WTC11 (cell line): ENCODE data around the gene DCTN2. TPM values are rescaled to one million over a fixed set of nuclear protein-coding genes. Genes with fewer than 3 reads are reported as not detected.
A peak's percentile ranks its signal among the peaks of the same experiment; 100 is the strongest.

Experiments
- ATAC-seq: fragments of 200-7000 bp; cut with Tn5 transposase; 2 replicates; pipeline ENCODE4 v1.10.0; 2021; ENCODE audit warnings: mild to moderate bottlenecking, moderate library complexity
- CTCF ChIA-PET: fragments of 300-600 bp; sonication (Branson Sonifier 250); formaldehyde crosslinking; loops from one replicate; lab custom pipeline; 2021; ENCODE audit warnings: antibody characterized with exemption; lab: Charles Lee
- POLR2A ChIA-PET: fragments of 350-600 bp; sonication (Branson Sonifier 250); formaldehyde crosslinking; loops from one replicate; lab custom pipeline; 2021; ENCODE audit warnings: antibody characterized with exemption; lab: Charles Lee
- DNase-seq: peaks from one replicate; pipeline ENCODE4 v3.0.0; 2021; ENCODE audit warnings: low spot score
- H3K27ac Mint-ChIP-seq: 2 replicates; pipeline ENCODE4 v1.8.0; 2021; ENCODE audit warnings: mixed read lengths
- H3K27me3 Mint-ChIP-seq: 2 replicates; pipeline ENCODE4 v1.8.0; 2021; ENCODE audit warnings: low read depth, mild to moderate bottlenecking, moderate library complexity, mixed read lengths
- H3K36me3 Mint-ChIP-seq: 2 replicates; pipeline ENCODE4 v1.8.0; 2021; ENCODE audit warnings: mixed read lengths
- H3K4me1 Mint-ChIP-seq: 2 replicates; pipeline ENCODE4 v1.8.0; 2022; ENCODE audit warnings: mixed read lengths
- H3K4me3 Mint-ChIP-seq: 2 replicates; pipeline ENCODE4 v1.8.0; 2021; ENCODE audit warnings: mild to moderate bottlenecking, moderate library complexity, mixed read lengths
- H3K9me3 Mint-ChIP-seq: 2 replicates; pipeline ENCODE4 v1.8.0; 2021; ENCODE audit warnings: mixed read lengths
- ATF3 ChIP-seq: sonication (generic); formaldehyde crosslinking; conservative IDR thresholded peaks from 2 replicates; pipeline ENCODE4 v1.8.1; 2022; ENCODE audit warnings: mild to moderate bottlenecking, missing genetic modification reagents
- CREB1 ChIP-seq: sonication (generic); formaldehyde crosslinking; IDR thresholded peaks from 2 replicates; pipeline ENCODE4 v1.8.0; 2023; ENCODE audit warnings: mild to moderate bottlenecking, missing genetic modification reagents
- FOXK1 ChIP-seq: sonication (generic); formaldehyde crosslinking; IDR thresholded peaks from 2 replicates; pipeline ENCODE4 v1.8.0; 2022; ENCODE audit warnings: mild to moderate bottlenecking, moderate library complexity, missing genetic modification reagents
- HMGXB4 ChIP-seq: sonication (generic); formaldehyde crosslinking; IDR thresholded peaks from 2 replicates; pipeline ENCODE4 v1.8.1; 2023; ENCODE audit warnings: mild to moderate bottlenecking, moderate library complexity, missing genetic modification reagents
- MAX ChIP-seq: sonication (generic); formaldehyde crosslinking; IDR thresholded peaks from 2 replicates; pipeline ENCODE4 v1.8.0; 2022; ENCODE audit warnings: mild to moderate bottlenecking, missing genetic modification reagents
- MLX ChIP-seq: sonication (generic); formaldehyde crosslinking; IDR thresholded peaks from 2 replicates; pipeline ENCODE4 v1.8.1; 2023; ENCODE audit warnings: mild to moderate bottlenecking, missing genetic modification reagents, moderate library complexity
- PRDM15 ChIP-seq: sonication (generic); formaldehyde crosslinking; IDR thresholded peaks from 2 replicates; pipeline ENCODE4 v1.8.0; 2022; ENCODE audit warnings: missing genetic modification reagents
- ZNF263 ChIP-seq: sonication (generic); formaldehyde crosslinking; IDR thresholded peaks from 2 replicates; pipeline ENCODE4 v1.8.1; 2022; ENCODE audit warnings: low read depth, mild to moderate bottlenecking, moderate library complexity, missing genetic modification reagents
- ZNF281 ChIP-seq: sonication (generic); formaldehyde crosslinking; IDR thresholded peaks from 2 replicates; pipeline ENCODE4 v1.8.0; 2023; ENCODE audit warnings: mild to moderate bottlenecking, missing genetic modification reagents
- total RNA-seq: library from RNA; stranded (reverse); gene quantifications from 3 replicates; pipeline ENCODE4 v1.2.3, GENCODE V29; 2021
- TF ChIP-seq, protein P1 (sequence below): sonication (generic); formaldehyde crosslinking; IDR thresholded peaks from 2 replicates; pipeline ENCODE4 v1.8.0; 2022; ENCODE audit warnings: mild to moderate bottlenecking, missing genetic modification reagents
- TF ChIP-seq, protein P2 (sequence below): sonication (generic); formaldehyde crosslinking; IDR thresholded peaks from 2 replicates; pipeline ENCODE4 v1.8.0; 2023; ENCODE audit warnings: missing genetic modification reagents, mild to moderate bottlenecking, borderline replicate concordance
- TF ChIP-seq, protein P3 (sequence below): sonication (generic); formaldehyde crosslinking; IDR thresholded peaks from 2 replicates; pipeline ENCODE4 v1.8.1; 2023; ENCODE audit warnings: mild to moderate bottlenecking, missing genetic modification reagents, moderate library complexity
- TF ChIP-seq, protein P4 (sequence below): fragments of 250-450 bp; sonication (Bioruptor Pico); IDR thresholded peaks from 2 replicates; pipeline ENCODE4 v1.9.0; 2021; ENCODE audit warnings: moderate library complexity, mild to moderate bottlenecking, inconsistent platforms, borderline replicate concordance

Gene DCTN2
- total RNA-seq, 1 experiment from 2014 or later: 93.5 TPM

- TF ChIP-seq HMGXB4 (CRISPR knock-in tag): peak; percentile 40; the same call in 1 of the 2 replicates
- TF ChIP-seq, protein P1, sequence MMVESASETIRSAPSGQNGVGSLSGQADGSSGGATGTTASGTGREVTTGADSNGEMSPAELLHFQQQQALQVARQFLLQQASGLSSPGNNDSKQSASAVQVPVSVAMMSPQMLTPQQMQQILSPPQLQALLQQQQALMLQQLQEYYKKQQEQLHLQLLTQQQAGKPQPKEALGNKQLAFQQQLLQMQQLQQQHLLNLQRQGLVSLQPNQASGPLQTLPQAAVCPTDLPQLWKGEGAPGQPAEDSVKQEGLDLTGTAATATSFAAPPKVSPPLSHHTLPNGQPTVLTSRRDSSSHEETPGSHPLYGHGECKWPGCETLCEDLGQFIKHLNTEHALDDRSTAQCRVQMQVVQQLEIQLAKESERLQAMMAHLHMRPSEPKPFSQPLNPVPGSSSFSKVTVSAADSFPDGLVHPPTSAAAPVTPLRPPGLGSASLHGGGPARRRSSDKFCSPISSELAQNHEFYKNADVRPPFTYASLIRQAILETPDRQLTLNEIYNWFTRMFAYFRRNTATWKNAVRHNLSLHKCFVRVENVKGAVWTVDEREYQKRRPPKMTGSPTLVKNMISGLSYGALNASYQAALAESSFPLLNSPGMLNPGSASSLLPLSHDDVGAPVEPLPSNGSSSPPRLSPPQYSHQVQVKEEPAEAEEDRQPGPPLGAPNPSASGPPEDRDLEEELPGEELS (CRISPR knock-in tag): peak; percentile 70
- peak; percentile 98 for TF ChIP-seq FOXK1 (CRISPR knock-in tag)
- peak; percentile 80 for TF ChIP-seq MAX (CRISPR knock-in tag)
- TF ChIP-seq, protein P2, sequence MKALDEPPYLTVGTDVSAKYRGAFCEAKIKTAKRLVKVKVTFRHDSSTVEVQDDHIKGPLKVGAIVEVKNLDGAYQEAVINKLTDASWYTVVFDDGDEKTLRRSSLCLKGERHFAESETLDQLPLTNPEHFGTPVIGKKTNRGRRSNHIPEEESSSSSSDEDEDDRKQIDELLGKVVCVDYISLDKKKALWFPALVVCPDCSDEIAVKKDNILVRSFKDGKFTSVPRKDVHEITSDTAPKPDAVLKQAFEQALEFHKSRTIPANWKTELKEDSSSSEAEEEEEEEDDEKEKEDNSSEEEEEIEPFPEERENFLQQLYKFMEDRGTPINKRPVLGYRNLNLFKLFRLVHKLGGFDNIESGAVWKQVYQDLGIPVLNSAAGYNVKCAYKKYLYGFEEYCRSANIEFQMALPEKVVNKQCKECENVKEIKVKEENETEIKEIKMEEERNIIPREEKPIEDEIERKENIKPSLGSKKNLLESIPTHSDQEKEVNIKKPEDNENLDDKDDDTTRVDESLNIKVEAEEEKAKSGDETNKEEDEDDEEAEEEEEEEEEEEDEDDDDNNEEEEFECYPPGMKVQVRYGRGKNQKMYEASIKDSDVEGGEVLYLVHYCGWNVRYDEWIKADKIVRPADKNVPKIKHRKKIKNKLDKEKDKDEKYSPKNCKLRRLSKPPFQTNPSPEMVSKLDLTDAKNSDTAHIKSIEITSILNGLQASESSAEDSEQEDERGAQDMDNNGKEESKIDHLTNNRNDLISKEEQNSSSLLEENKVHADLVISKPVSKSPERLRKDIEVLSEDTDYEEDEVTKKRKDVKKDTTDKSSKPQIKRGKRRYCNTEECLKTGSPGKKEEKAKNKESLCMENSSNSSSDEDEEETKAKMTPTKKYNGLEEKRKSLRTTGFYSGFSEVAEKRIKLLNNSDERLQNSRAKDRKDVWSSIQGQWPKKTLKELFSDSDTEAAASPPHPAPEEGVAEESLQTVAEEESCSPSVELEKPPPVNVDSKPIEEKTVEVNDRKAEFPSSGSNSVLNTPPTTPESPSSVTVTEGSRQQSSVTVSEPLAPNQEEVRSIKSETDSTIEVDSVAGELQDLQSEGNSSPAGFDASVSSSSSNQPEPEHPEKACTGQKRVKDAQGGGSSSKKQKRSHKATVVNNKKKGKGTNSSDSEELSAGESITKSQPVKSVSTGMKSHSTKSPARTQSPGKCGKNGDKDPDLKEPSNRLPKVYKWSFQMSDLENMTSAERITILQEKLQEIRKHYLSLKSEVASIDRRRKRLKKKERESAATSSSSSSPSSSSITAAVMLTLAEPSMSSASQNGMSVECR: peak; percentile 93; the same call in 1 of the 2 replicates
- peak; percentile 28; the same call in 1 of the 2 replicates for TF ChIP-seq ZNF281 (CRISPR knock-in tag)
- TF ChIP-seq, protein P3, sequence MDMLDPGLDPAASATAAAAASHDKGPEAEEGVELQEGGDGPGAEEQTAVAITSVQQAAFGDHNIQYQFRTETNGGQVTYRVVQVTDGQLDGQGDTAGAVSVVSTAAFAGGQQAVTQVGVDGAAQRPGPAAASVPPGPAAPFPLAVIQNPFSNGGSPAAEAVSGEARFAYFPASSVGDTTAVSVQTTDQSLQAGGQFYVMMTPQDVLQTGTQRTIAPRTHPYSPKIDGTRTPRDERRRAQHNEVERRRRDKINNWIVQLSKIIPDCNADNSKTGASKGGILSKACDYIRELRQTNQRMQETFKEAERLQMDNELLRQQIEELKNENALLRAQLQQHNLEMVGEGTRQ (CRISPR knock-in tag): peak; percentile 90
- no peak for TF ChIP-seq MLX (CRISPR knock-in tag)
These were observed 24.7 kb downstream of the DCTN2 start, which contains the start of gene MBD6 (continued) for GRCh38 chr12:57522011-57522886.

- ATAC-seq (peak; percentile 3; the same call in 1 of the 2 replicates), DNase-seq (peak; percentile 46)
- Mint-ChIP-seq H3K4me3 (peak overlapping the region; percentile 96), H3K4me1 (peaks cover 42% of the 10 kb centered on the region), H3K27me3 (peaks cover 3% of the 10 kb centered on the region; the same call in 1 of the 2 replicates), H3K36me3 (peaks cover 24% of the 10 kb centered on the region), H3K9me3 (no peaks in the 10 kb centered on the region), H3K27ac (peak overlapping the region; percentile 91)
- CTCF ChIA-PET: no interaction called here
- POLR2A ChIA-PET: no interaction called here
- TF ChIP-seq ZNF263 (CRISPR knock-in tag): no peak
- TF ChIP-seq PRDM15 (CRISPR knock-in tag): no peak
- TF ChIP-seq, protein P4, sequence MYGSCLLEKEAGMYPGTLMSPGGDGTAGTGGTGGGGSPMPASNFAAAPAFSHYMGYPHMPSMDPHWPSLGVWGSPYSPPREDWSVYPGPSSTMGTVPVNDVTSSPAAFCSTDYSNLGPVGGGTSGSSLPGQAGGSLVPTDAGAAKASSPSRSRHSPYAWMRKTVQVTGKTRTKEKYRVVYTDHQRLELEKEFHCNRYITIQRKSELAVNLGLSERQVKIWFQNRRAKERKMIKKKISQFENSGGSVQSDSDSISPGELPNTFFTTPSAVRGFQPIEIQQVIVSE: no peak
- TF ChIP-seq MAX (CRISPR knock-in tag): no peak
- TF ChIP-seq CREB1 (CRISPR knock-in tag): no peak
- no peak for TF ChIP-seq ATF3
These were observed 25.4 kb downstream of the DCTN2 start for GRCh38 chr12:57521525-57522010.
